Left kidney (tissue), 2 donors: ENCODE data around the gene CX3CR1. TPM values are rescaled to one million over a fixed set of nuclear protein-coding genes. Genes with fewer than 3 reads are reported as not detected.
"Not testable (repeated sequence)": the region's sequence is repeated elsewhere in the genome, so short reads cannot be mapped to it uniquely, and the experiment has no call there.

Experiments
- DNase-seq: peaks from one replicate; pipeline ENCODE4 v3.0.0-alpha.2; 2013
- polyA plus RNA-seq: library from polyadenylated mRNA; unstranded; fragments of 120-200 nt; gene quantifications from one replicate; pipeline ENCODE4 v1.2.1, GENCODE V29; 2013; ENCODE audit not compliant: insufficient read length

CX3CR1 gene
- polyA plus RNA-seq, 1 donor: 4.7 TPM

DNA sequence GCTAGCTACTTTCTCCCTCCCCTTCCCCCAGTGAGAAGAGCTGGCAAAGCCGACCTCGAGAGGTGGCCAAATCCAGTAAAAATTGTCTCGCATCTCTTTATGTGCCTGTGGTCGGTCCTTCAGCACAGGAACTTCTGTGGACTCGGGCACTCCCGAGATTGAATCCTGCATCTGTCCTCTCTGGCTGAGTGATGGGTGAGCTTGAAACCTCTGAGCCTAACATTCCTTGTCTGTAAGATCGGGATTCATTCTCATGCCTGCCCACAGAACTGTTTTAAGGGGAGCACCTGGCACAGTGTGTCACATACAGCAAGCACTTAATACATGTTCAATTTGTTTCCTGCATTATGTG, 11.3 kb downstream of the CX3CR1 start:
- DNase-seq: no peak

DNA sequence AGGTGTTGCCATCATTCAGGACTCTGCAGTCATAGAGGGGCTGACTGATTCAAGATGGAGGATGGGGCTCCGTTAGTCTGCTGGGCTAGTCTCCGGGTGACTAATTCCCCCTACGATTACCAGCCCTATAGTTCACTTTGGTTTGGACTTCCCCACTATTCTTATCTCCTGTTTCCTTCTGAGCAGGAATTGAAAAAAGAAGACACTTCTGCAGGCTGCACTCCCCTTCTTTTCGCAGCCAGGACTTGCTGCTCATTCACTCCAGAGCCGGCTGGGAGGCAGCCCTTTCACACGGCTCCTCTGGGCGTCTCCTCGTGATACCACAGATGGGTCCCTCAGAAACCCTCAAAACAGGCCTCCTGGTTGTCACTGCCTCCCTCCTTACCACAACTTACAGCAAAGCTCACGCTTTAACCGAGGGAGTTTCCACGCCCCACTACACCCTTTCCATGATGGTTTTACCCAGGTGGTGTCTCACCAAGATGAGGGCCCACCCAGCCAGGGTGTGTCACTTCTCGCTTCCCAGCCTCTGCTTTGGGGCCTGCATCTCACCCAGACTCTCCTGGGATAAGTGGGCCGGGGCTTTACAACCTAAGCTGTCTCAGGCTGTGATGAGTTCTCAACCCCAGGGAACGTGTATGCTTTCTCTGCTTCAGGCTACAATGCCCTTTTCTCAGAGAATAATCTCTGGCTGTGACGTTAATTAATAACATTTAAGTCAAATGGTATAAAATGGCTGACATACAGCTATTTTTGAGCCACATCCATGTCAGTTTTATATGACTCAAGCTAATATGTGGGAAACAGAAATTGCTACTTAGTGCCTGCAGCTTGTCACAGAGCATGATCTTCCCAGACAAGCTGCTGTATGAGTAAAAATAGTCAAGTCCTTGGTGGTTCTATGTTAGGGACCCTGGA, 11.9 kb downstream of the CX3CR1 start:
- no peak for DNase-seq

DNA sequence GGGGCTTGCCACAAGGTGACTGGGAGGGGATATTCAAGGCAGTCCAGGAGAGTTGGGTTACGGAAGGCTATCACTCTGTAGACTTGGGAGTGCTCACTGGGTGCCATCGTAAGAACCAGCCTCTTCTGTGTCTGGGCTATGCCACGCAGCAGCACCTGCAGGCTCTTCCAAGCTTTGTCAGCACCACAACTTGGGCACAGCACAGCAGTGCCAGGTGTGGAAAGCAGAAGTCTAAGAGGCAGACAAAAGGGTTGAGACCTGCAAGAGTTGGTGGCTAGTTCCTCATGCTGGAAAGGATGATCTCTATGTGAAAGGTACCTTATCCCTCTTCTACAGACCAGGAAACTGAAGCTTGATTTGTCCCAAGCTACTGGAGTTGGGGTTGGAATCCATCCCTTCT, 15.8 kb downstream of the CX3CR1 start:
- DNase-seq: no peak

DNA sequence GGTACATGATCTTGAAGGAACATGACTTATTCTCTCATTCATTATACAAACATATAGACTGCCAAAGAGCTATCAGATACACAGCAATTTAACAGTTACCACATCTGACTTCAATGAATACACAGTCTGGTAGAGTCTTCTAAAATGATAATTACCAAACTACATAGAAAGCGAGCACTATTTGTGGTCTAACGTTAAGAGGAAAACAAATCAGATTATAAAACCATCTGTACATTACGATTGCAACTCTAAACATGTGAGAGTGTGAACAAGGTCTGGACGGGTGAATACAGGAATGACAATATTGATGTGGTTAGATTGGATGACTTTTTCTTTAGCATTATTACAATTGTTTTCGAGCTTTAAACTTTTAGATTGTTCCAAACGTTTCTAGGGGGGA, 16.3 kb downstream of the CX3CR1 start:
- no peak for DNase-seq

DNA sequence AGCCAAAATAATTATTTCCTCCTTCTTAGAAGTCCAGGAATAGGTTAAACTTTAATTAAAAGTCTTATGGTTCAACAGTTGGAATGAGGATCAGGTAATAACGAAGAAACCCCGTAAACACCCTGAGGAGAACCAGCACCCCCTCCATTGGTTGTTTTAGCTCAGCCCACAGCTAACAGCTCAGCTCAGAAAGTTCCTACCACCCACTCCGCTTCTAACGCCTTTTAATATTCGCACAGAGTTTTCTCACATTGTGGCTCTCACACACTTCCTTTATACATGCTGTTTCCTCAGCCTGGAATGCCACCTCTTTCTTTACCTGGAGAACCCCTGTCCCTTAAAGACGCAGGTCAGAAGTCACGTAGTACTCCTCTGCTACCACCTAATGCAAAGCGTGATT, 17.0 kb downstream of the CX3CR1 start:
- no peak for DNase-seq

DNA sequence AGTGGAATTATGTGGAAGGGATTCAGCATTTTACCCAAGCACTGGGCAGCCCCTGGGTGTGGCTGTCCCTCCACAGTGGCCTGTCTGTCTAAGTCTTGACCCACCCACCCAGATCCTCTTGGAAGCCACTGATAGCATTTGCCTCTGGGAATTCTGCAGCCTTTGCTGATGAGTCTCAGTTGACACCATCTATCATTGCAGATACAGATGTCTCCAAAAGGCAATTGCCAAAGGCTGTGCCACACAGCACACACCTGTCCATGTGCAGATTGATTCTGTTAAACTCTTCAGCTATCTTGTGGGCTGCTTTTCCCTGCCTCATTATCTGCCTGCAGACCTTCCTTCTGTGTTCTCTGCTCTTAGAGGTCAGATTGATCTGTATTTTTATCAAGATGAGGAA, 18.1 kb downstream of the CX3CR1 start:
- DNase-seq: no peak

DNA sequence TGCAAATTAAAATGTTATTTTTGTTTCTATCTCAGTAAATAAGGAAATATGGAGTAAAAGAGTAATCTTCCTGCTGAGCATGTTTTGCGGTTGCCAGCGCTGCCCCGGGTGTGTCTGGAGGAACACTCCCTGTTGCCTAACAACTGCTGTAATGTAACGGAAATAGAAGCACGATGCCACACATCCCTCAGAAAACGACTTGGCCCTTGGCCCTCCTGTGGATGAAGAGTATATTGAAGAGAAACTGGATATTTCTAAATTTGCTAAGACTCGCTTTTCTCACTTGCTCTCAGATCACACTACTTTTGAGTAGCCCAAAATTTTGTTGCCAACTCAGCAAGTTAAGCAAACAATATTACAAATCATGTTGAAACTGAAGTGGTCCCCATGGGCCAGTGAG, 18.9 kb downstream of the CX3CR1 start:
- DNase-seq: peak; percentile 26

DNA sequence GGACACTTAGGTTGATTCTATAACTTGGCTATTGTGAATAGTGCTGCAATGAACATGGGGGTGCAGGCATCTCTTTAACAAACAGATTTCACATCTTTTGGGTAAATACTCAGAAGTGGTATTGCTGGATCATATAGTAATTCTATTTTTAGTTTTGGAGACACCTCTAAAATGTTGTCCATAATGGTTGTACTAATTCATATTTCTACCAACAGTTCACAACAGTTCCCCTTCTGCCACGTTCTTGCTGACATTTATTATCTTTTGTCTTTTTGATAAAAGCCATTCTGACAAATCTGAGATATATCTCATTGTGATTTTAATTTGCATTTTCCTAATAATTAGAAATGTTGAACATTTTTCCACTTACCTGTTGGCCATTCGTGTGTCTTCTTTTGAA, 19.5 kb downstream of the CX3CR1 start:
- DNase-seq: no peak

DNA sequence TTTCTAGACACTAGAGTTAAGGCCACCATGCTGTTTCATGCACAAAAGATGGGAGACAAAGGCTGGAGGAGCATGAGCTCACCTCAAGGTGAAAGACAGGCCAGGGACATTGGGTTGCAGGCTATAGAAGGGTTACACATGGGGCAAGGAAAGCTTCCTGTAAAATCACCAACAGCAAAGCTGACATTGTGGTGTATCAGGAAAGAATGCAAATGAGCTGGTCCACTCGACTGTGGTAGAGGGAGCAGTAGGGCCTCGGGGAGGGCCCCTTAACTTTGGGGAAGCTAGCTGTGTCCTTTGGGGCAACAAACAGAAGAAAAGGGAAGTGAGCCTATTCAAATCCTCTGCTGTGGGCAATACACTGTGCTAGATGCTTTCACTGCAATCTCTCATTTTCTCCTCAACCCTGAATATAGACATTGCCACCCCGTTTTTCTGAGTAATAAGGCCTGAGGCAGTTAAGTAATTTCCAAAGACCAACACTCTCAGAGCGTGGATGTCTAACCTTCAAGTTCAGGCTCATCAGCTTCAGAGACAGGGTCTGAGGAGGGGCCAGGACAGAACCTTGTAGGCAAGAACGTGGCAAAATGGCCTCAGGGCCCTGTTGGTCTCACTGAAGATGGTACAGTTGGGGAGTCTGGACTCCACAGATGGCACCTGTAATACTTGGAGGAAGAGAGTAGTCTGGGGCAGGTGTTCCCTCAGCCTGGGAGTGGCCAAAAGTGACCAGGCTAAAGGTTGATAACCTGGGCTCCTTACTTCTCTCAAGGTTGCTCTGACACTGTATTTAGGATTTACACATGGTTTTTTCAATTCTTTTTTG, 24.1 kb downstream of the CX3CR1 start:
- DNase-seq: no peak

DNA sequence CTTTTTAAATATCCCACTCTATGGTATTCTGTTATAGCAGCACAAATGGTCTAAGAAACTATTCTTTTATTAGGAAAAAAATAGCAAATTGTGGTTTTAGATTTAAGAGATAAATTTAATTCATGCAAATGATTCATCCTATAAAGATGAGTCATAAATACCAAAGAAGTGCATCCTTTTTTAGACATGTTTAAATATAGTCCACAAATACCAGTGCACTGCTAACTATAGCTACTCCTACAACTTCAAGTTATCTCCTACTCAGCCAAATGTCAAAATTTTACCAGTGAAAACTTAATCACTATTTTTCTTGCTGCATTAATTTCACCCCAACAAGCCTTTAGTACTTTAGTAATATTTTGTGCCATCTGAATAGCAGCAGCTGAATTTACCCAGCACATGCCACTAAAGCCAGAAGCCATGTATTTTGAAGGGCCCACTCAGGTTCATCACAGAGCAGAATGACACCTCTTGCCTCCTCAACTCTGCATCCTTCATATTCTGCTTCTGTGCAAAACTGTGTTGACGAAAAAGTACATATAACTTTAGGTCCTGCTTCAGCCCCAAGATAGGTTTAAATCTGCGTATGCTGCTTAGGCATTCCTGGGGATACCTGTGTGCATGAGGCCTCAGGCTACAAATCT, 24.9 kb downstream of the CX3CR1 start:
- no peak for DNase-seq

DNA sequence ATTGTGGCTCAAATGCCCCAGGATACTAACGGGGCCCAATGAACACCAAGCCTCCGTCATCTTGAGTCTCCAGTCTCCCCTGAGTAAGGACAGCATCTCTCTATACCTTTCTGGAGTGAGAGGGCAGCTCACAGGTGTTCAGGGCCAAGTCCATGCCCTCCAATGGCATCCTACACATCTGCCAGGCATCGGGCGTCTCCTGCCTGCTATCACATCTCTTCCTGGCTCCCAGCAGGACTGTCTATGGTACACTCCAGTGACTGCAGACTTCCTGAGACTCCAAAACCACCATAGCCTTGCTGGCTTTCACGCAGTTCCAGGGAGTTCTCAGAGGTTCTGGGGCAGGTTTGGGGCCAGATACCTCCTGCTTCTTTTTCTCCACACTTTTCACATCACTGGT, 28.3 kb downstream of the CX3CR1 start:
- no peak for DNase-seq

DNA sequence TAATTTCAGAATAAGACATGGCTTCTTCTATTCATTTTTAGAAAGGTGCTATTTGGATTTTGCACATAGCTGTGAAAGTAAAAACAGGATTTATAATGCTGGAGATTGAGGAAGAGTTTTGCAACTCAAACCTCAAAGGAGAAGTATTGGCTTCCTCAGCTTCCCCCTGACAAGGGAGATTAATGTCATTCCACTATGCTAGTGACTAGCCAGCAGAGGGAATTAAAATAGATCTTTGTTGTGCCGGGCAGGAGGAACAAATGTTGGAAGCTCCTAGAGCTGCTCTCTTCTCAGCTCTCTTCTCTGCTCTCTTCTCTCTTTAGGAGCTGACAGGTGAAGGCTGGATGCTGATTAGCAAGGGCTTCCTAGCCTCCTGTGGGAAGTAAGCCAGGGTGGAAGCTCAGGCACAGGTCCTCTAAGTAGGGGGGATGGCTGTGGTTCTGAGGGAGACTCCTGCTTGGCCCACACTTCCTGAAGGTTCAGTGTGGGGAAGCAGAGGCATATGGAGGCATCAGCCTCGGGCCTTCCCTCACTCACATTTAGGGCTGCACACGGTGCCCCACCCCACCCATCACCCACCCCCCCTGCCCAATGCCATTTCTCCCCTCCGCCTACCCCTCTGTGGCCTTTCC, 29.6 kb downstream of the CX3CR1 start:
- DNase-seq: no peak

DNA sequence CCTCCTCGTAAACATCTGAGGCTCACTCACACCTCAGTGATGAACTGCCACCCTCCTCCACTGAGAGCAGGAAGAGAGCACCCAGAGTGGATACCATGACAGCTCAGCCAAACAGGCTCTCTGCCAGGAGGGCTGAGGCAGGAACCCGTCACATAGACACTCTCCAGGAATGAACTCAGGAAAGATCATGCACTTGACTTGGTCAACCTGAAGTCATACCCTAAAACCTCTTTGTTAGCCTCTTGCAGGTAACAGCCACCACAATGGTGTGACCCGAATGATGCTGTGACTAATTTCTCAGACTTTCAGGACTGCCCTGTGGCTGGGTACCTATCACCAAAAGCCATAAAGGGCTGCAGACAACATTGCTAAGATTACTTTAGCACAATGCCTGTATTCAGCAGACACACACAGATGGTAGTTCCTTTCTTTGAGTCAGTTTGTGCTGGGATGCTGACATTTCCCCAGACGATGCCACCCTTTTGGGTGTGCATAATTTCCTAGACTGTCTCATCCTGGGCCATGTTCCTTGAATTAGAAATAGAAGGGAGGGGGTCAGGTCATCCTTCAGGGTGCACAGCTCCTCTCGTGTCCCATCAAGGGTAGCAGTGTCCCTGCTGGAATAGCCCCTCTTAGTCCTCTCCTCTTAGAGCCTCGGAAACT, 30.3 kb downstream of the CX3CR1 start:
- no peak for DNase-seq

DNA sequence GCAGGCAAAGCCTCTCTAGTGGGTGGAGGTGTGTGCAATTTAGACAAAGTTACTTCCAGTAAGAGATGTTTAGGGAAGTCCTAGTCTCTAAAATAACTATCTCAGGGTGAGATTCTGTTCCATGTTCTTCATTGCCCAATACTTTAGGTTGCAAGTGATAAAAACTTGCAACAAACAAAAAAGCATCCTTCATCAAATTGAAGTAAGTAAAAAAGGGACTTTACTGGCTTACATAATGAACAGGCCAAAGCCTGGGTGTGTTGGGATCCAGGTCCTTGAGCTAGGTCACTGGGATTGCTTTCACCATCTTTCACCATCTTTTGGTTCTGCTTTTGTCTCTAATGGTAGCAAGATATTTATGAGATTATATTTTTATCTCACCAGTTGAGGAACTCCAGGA, 38.3 kb downstream of the CX3CR1 start:
- DNase-seq: no peak

DNA sequence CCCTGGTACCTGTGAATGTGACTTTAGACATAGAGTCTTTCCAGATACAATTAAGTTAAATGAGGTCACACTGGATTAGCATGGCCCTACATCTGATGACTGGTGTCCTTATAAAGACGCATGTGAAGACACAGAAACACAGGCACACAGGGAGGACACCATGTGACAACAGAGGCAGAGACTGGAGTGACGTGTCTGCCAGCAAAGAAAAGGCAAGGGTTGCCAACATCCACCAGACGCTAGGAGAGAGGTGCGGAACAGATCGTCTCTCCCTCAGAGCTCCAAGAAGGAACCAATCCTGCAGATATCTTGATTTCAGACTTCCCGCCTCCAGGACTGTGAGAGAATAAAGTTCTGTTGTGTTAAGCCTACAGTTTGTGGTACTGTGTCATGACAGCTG, 42.8 kb downstream of the CX3CR1 start:
- no peak for DNase-seq

DNA sequence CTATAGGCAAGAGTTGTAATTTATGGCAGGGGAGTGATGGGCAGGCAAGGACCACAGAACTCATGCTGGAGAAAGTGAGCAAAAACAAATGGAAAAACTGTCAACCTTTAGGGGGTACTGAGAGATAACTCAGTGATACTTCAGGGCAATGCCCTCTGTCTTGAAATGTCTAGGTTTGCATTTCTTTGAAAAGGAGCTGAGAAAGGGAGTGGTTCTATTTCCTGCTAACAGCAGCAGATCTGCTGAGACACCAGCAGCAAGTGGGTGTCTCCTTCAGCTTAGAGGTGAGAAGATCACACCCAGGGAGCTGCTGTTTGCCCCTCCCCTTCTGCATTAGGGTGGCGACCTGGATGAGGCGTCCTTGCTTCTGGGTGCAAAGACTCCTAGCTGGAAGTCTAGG, 45.2 kb downstream of the CX3CR1 start:
- no peak for DNase-seq

DNA sequence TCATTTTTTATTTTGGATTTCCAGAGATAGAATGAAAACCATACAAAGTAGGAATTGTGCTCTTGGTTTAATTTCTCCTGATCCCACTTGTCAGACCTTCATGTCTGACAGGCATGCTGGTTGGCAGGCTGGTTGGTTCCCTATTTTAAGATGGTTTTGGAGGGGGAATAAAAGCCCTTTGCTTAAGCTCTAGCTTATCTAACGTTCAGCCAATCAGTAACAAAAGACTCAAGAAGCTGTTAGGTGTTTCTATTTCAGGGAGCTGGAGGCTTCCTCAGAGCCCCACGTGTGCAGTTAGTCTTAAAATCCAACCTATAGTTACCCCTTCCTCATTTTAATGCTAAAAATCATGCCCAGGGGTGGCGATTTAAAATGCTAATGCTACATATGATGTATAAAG, 47.0 kb downstream of the CX3CR1 start:
- no peak for DNase-seq

DNA sequence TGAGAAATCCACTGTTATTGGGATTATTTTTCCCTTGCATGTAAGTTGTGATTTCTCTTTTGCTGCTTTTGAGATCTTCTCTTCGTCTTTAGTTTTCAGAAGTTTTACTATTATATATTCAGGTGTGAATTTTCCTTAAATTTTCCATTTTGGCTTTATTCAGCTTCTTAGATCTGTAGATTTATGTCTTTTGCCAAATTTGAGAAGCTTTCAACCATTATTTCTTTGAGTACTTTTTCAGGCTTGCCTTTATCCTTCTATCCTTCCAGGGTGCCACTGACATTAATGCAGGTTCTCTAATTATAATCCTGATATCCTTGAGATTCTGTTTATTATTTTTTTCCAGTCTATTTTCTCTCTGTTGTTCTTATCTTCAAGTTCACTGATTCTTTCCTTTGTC, 49.4 kb downstream of the CX3CR1 start:
- DNase-seq: no peak

DNA sequence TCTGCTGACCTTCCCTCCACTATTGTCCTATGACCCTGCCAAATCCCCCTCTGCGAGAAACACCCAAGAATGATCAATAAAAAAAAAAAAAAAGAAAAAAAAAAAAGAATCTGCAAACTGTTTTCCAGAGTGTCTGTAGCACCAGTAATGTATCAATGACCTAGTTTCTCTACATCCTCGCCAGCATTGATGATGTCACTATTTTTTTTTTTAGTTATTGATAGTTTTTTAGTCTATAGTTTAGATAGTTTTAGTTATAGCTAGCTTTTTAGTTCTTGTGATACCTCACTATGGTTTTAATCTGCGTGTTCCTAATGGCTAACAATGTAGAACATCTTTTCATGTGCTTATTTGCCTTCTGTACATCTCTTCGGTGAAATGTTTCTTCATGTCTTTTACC, 51.3 kb downstream of the CX3CR1 start:
- no peak for DNase-seq

DNA sequence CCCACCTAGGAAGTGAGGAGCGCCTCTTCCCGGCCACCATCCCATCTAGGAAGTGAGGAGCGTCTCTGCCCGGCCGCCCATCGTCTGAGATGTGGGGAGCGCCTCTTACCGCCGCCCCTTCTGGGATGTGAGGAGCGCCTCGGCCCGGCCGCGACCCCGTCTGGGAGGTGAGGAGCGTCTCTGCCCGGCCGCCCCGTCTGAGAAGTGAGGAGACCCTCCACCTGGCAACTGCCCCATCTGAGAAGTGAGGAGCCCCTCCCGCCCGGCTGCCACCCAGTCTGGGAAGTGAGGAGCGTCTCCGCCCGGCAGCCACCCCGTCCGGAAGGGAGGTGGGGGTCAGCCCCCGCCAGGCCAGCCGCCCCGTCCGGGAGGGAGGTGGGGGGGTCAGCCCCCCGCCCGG, 52.2 kb downstream of the CX3CR1 start:
- not testable (repeated sequence) for DNase-seq

DNA sequence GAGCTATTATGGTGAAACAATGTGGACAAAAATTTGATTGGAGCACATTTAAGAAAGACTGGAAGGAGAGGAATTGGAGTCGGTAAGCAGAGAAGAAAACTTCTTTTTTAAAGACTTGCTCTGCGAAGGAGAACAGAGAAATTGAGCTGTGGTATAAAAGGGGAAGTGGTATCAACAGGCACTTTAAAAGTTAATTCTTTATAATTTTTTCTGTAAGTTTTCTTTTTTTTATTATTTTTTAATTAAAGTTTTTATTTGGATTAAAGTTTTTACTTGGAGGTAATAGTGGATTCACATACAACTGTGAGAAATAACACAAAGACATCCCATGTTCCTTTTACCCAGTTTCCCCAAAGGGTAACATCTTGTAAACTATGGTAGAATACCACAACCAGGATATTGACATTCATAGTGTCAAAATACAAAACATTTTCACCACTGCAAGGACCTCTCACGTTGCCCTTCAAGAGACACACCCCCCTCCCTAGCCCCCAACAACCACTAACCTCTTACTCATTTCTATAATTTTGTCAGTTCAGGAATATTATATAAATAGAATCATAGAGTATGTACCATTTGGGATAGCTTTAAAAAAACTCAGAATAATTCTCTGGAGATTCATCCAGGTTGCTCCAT, 53.6 kb downstream of the CX3CR1 start:
- no peak for DNase-seq
